HepG2 (cell line): ENCODE results near the gene ARHGDIA. TPM values are rescaled to one million over a fixed set of nuclear protein-coding genes. Genes with fewer than 3 reads are reported as not detected.
A peak's percentile ranks its signal among the peaks of the same experiment; 100 is the strongest.

Experiments used
- BORCS8-MEF2B ChIP-seq: sonication (generic); formaldehyde crosslinking; IDR thresholded peaks from 2 replicates; pipeline ENCODE4 v1.8.0; 2022; ENCODE audit warnings: mild to moderate bottlenecking, missing genetic modification reagents
- CENPX ChIP-seq: sonication (generic); formaldehyde crosslinking; IDR thresholded peaks from 2 replicates; pipeline ENCODE4 v1.9.0; 2021; ENCODE audit warnings: mild to moderate bottlenecking, missing genetic modification reagents, moderate library complexity
- DNMT1 ChIP-seq: sonication (generic); formaldehyde crosslinking; IDR thresholded peaks from 2 replicates; pipeline ENCODE4 v1.5.1; 2020; ENCODE audit warnings: mild to moderate bottlenecking, missing genetic modification reagents
- ETV6 ChIP-seq: sonication (generic); formaldehyde crosslinking; conservative IDR thresholded peaks from 2 replicates; pipeline ENCODE4 v1.4.0; 2020; ENCODE audit warnings: missing genetic modification reagents
- HDAC1 ChIP-seq: sonication (generic); formaldehyde crosslinking; IDR thresholded peaks from 2 replicates; pipeline ENCODE4 v1.5.1; 2020; ENCODE audit warnings: mild to moderate bottlenecking, missing genetic modification reagents
- JARID2 ChIP-seq: sonication (generic); formaldehyde crosslinking; IDR thresholded peaks from 2 replicates; pipeline ENCODE4 v1.8.1; 2023; ENCODE audit warnings: missing genetic modification reagents, inconsistent platforms; ENCODE audit not compliant: insufficient replicate concordance
- RARG ChIP-seq: sonication (generic); formaldehyde crosslinking; IDR thresholded peaks from 2 replicates; pipeline ENCODE4 v1.4.0; 2020; ENCODE audit warnings: low read depth, mild to moderate bottlenecking, missing genetic modification reagents
- SCMH1 ChIP-seq: sonication (generic); formaldehyde crosslinking; IDR thresholded peaks from 2 replicates; pipeline ENCODE4 v1.9.0; 2021; ENCODE audit warnings: missing genetic modification reagents, mild to moderate bottlenecking, borderline replicate concordance
- ZNF501 ChIP-seq: sonication (generic); formaldehyde crosslinking; IDR thresholded peaks from 2 replicates; pipeline ENCODE4 v1.5.1; 2020; ENCODE audit warnings: mild to moderate bottlenecking, moderate library complexity, missing genetic modification reagents
- ZNF557 ChIP-seq: sonication (generic); formaldehyde crosslinking; IDR thresholded peaks from 2 replicates; pipeline ENCODE4 v1.4.0; 2020; ENCODE audit warnings: missing genetic modification reagents
- ZNF570 ChIP-seq: sonication (generic); formaldehyde crosslinking; IDR thresholded peaks from 2 replicates; pipeline ENCODE4 v1.4.0; 2020; ENCODE audit warnings: mild to moderate bottlenecking, missing genetic modification reagents, borderline replicate concordance
- polyA plus RNA-seq, 8 experiments: library from polyadenylated mRNA; depleted of rRNA in 3 of 8; stranded (reverse) in 7 of 8; unstranded in 1 of 8; fragments of >200 nt; fragmentation: Illumina TruSeq in 4 of 8; extraction: Trizol in 4 of 8; gene quantifications; 2 replicates each; pipeline versions ENCODE4 v1.2.1 to v1.2.3, GENCODE V29; 2011 to 2016; ENCODE audit warnings: low read depth in 4 of 8, missing spikeins in 1 of 8, mixed read lengths in 1 of 8; ENCODE audit not compliant: insufficient read depth in 1 of 8
- total RNA-seq, 5 experiments: library from RNA; depleted of rRNA; stranded (reverse); fragments of >200 nt; fragmentation: Illumina TruSeq; extraction: Trizol; gene quantifications; 2 replicates each; pipeline ENCODE4 v1.2.3, GENCODE V29; 2016; ENCODE audit warnings: low read depth in 1 of 5
- TF ChIP-seq, protein P1 (sequence below): sonication (generic); formaldehyde crosslinking; IDR thresholded peaks from 2 replicates; pipeline ENCODE4 v1.9.0; 2022; ENCODE audit warnings: low read depth, missing genetic modification reagents
- TF ChIP-seq, protein P2 (sequence below): sonication (generic); formaldehyde crosslinking; IDR thresholded peaks from 2 replicates; pipeline ENCODE4 v1.4.0; 2020; ENCODE audit warnings: mild to moderate bottlenecking, missing genetic modification reagents, borderline replicate concordance
- TF ChIP-seq, protein P3 (sequence below): conservative IDR thresholded peaks from 2 replicates; pipeline ENCODE4 v1.6.1; 2018; ENCODE audit warnings: missing genetic modification reagents
- TF ChIP-seq, protein P4 (sequence below): sonication (generic); formaldehyde crosslinking; IDR thresholded peaks from 2 replicates; pipeline ENCODE4 v1.5.1; 2020; ENCODE audit warnings: missing genetic modification reagents, mild to moderate bottlenecking, borderline replicate concordance

Gene ARHGDIA
- total and polyA plus RNA-seq, 2 of the 13 experiments (the other 11 are each of a cell fraction or from before 2014, with no cell fraction given), result 40.0 to 64.0 TPM

DNA sequence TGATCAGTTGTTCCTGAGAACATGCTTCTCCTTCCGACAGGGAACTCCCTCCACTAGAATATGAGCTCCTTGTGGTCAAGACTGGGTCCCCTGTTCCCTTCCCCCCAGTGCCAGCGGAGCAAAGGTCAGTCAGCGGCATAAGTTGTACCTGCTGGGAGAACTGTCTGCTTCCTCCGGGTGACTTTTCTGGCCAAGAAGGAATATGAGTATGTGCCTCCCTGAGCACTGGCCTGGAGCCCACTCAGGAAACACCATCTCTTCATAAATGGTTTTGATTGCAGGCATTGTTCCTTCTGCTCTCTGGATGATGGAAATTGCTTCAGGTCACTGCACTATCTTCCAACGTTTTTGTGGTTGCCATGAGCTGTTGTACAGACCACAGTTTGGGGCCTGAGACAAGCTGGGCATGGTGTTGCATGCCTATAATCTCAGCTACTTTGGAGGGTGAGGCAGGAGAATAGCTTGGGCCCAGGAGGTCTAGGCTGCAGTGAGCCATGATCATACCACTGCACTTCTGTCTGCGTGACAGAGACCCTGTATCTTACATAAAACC is 7.9 kb downstream of the ARHGDIA start (continued):
- TF ChIP-seq SCMH1 (CRISPR knock-in tag) (no peak), ZNF501 (CRISPR knock-in tag) (no peak), CENPX (CRISPR knock-in tag) (no peak), BORCS8-MEF2B (CRISPR knock-in tag) (0 out of 2 replicates have a peak, but pooled peaks have one; percentile 69), HDAC1 (CRISPR knock-in tag) (no peak), ETV6 (CRISPR knock-in tag) (no peak), ZNF557 (CRISPR knock-in tag) (no peak), JARID2 (CRISPR knock-in tag) (no peak), DNMT1 (CRISPR knock-in tag) (no peak), ZNF570 (CRISPR knock-in tag) (no peak), RARG (CRISPR knock-in tag) (no peak)
- TF ChIP-seq, protein P1, sequence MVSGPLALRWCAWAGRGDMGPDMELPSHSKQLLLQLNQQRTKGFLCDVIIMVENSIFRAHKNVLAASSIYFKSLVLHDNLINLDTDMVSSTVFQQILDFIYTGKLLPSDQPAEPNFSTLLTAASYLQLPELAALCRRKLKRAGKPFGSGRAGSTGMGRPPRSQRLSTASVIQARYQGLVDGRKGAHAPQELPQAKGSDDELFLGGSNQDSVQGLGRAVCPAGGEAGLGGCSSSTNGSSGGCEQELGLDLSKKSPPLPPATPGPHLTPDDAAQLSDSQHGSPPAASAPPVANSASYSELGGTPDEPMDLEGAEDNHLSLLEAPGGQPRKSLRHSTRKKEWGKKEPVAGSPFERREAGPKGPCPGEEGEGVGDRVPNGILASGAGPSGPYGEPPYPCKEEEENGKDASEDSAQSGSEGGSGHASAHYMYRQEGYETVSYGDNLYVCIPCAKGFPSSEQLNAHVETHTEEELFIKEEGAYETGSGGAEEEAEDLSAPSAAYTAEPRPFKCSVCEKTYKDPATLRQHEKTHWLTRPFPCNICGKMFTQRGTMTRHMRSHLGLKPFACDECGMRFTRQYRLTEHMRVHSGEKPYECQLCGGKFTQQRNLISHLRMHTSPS (CRISPR knock-in tag), result no peak
- TF ChIP-seq, protein P2, sequence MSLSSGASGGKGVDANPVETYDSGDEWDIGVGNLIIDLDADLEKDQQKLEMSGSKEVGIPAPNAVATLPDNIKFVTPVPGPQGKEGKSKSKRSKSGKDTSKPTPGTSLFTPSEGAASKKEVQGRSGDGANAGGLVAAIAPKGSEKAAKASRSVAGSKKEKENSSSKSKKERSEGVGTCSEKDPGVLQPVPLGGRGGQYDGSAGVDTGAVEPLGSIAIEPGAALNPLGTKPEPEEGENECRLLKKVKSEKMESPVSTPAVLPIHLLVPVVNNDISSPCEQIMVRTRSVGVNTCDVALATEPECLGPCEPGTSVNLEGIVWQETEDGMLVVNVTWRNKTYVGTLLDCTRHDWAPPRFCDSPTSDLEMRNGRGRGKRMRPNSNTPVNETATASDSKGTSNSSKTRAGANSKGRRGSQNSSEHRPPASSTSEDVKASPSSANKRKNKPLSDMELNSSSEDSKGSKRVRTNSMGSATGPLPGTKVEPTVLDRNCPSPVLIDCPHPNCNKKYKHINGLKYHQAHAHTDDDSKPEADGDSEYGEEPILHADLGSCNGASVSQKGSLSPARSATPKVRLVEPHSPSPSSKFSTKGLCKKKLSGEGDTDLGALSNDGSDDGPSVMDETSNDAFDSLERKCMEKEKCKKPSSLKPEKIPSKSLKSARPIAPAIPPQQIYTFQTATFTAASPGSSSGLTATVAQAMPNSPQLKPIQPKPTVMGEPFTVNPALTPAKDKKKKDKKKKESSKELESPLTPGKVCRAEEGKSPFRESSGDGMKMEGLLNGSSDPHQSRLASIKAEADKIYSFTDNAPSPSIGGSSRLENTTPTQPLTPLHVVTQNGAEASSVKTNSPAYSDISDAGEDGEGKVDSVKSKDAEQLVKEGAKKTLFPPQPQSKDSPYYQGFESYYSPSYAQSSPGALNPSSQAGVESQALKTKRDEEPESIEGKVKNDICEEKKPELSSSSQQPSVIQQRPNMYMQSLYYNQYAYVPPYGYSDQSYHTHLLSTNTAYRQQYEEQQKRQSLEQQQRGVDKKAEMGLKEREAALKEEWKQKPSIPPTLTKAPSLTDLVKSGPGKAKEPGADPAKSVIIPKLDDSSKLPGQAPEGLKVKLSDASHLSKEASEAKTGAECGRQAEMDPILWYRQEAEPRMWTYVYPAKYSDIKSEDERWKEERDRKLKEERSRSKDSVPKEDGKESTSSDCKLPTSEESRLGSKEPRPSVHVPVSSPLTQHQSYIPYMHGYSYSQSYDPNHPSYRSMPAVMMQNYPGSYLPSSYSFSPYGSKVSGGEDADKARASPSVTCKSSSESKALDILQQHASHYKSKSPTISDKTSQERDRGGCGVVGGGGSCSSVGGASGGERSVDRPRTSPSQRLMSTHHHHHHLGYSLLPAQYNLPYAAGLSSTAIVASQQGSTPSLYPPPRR (CRISPR knock-in tag), result 0 out of 2 replicates have a peak, but pooled peaks have one; percentile 10
- TF ChIP-seq, protein P3, sequence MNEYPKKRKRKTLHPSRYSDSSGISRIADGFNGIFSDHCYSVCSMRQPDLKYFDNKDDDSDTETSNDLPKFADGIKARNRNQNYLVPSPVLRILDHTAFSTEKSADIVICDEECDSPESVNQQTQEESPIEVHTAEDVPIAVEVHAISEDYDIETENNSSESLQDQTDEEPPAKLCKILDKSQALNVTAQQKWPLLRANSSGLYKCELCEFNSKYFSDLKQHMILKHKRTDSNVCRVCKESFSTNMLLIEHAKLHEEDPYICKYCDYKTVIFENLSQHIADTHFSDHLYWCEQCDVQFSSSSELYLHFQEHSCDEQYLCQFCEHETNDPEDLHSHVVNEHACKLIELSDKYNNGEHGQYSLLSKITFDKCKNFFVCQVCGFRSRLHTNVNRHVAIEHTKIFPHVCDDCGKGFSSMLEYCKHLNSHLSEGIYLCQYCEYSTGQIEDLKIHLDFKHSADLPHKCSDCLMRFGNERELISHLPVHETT (CRISPR knock-in tag), result no peak
- TF ChIP-seq, protein P4, sequence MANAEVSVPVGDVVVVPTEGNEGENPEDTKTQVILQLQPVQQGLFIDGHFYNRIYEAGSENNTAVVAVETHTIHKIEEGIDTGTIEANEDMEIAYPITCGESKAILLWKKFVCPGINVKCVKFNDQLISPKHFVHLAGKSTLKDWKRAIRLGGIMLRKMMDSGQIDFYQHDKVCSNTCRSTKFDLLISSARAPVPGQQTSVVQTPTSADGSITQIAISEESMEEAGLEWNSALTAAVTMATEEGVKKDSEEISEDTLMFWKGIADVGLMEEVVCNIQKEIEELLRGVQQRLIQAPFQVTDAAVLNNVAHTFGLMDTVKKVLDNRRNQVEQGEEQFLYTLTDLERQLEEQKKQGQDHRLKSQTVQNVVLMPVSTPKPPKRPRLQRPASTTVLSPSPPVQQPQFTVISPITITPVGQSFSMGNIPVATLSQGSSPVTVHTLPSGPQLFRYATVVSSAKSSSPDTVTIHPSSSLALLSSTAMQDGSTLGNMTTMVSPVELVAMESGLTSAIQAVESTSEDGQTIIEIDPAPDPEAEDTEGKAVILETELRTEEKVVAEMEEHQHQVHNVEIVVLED (CRISPR knock-in tag), result no peak
